Activated CD4-positive, alpha-beta T cell treated with anti-CD3 and anti-CD28 coated beads, Interleukin-2, amount 50 U/mL, for 48 hours (primary cell): ENCODE data around the gene RFXANK.
"Not testable (repeated sequence)": the region's sequence is repeated elsewhere in the genome, so short reads cannot be mapped to it uniquely, and the experiment has no call there.

Source experiments
- DNase-seq, 2 experiments: peaks; one replicate each; pipeline ENCODE4 v3.0.0-alpha.2; 2020

Gene RFXANK

GRCh38 chr19:19170053-19170872 is 21.8 kb upstream of the RFXANK start, which contains the start of gene MEF2B:
Gene MEF2B, minus strand, starts transcription at chr19:19170263. Its CDS starts 19,528 bp downstream, at chr19:19150735.
- peak; percentile 76 to 82 for DNase-seq

- no peak for DNase-seq
Measured at GRCh38 chr19:19170873-19171672, 21.0 kb upstream of the RFXANK start.

GRCh38 chr19:19171821-19172532 is 20.1 kb upstream of the RFXANK start:
- no peak for DNase-seq

- not testable (repeated sequence) for DNase-seq
Measured at GRCh38 chr19:19173243-19173642, 18.8 kb upstream of the RFXANK start.

- DNase-seq: no peak
Measured at GRCh38 chr19:19176950-19177349, 15.1 kb upstream of the RFXANK start.

- no peak for DNase-seq
Measured at GRCh38 chr19:19179548-19180441, 12.3 kb upstream of the RFXANK start.

GRCh38 chr19:19181488-19181998 is 10.5 kb upstream of the RFXANK start:
- no peak for DNase-seq

- peak; percentile 56 to 71 for DNase-seq
Measured at GRCh38 chr19:19185853-19186740, 6.0 kb upstream of the RFXANK start.

GRCh38 chr19:19186742-19187141 is 5.3 kb upstream of the RFXANK start:
- no peak for DNase-seq

- no peak for DNase-seq
Measured at GRCh38 chr19:19191768-19192077, 335 bp upstream of the RFXANK start.

- DNase-seq: no peak
Measured at GRCh38 chr19:19192910-19193423, 909 bp downstream of the RFXANK start.

GRCh38 chr19:19193926-19194325 is 1.9 kb downstream of the RFXANK start:
- DNase-seq: no peak

- no peak for DNase-seq
Measured at GRCh38 chr19:19201697-19202630, 9.9 kb downstream of the RFXANK start.

- DNase-seq: no peak
Measured at GRCh38 chr19:19202707-19203011, 10.6 kb downstream of the RFXANK start.

GRCh38 chr19:19203012-19203856 is 11.2 kb downstream of the RFXANK start, which contains the start of gene NR2C2AP:
Gene NR2C2AP, minus strand, starts transcription at chr19:19203414. Its CDS starts 354 bp downstream, at chr19:19203060.
- DNase-seq: peak; percentile 94 to 96

GRCh38 chr19:19204181-19204580 is 12.1 kb downstream of the RFXANK start:
- DNase-seq: no peak

- DNase-seq: no peak
Measured at GRCh38 chr19:19205416-19206410, 13.7 kb downstream of the RFXANK start.
